GM12891 (cell line): Measurements from ENCODE around the gene CEP57L1.

Experiments
- PAX5 ChIP-seq: IDR thresholded peaks from 2 replicates; pipeline ENCODE4 v1.6.1; 2011; ENCODE audit warnings: low read length, moderate library complexity, mild to moderate bottlenecking; ENCODE audit not compliant: insufficient read depth, severe bottlenecking
- POLR2A ChIP-seq: IDR thresholded peaks from 2 replicates; pipeline ENCODE4 v1.6.1; 2011; ENCODE audit warnings: low read depth, low read length, control low read depth
- POLR2AphosphoS5 ChIP-seq: IDR thresholded peaks from 2 replicates; pipeline ENCODE4 v1.6.1; 2011; ENCODE audit warnings: low read depth, low read length, control low read depth

GRCh38 chr6:109058620-109059019 is 36.7 kb upstream of the CEP57L1 start:
- TF ChIP-seq POLR2A (no peak), POLR2AphosphoS5 (no peak), PAX5 (no peak)
